LoVo (cell line): ENCODE measurements around the gene CRNKL1.
A peak's percentile ranks its signal among the peaks of the same experiment; 100 is the strongest.

ENCODE experiments used
- DNase-seq: peaks from one replicate; pipeline ENCODE4 v3.0.0-alpha.2; 2016; ENCODE audit warnings: low spot score

The CRNKL1 gene

DNA sequence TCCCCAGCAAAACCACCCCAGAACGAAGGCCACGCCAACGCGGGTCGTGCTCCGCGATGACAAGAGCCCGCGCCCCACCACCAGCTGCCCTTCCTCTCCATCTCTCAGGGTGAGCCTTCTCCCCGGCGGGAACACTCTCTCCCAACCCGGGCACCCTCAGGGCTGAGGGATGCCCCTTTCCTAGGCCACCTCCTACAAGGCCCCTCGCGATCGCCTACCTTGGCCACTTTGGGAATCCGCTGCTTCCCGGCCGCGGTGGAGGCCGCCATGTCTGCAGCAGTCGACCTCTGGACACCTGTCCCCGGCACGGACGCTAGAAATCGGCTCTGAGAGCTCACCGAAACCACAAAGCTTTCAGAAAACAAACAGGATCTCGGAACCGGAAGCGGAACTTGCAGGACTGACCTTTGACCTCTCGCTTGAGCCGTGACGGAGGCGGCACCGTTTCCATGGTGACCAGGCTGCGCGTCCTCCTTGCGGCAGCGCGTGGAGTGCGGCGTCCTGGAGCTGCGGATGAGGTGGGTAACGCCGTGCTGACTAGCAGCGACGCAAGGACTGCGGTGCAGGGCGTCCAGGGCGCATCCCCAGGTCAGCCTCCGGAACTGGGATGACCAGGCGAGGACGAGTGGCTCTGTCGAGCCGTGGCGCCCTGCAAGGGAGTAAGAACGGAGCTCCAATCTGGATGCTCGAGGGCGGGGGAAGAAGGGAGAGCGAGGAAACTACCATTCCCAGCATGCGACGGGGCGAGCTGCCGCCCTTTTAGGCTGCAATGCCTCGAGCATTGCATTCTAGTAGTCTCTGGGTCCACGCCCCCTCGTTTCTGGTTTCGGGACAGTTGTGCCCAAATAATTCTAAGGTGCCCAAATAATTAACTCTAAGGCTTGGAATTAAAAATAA lies at the start of gene CRNKL1, which contains the start of gene CFAP61:
Gene CRNKL1, minus strand, starts transcription at position 393 of the 897 bp plus-strand sequence. Its CDS starts 124 bp downstream, at position 269.
Gene CFAP61, plus strand, starts transcription at position 459 of the 897 bp plus-strand sequence. CDS start 4,122 bp downstream, outside the sequence.
- DNase-seq: peak; percentile 97

DNA sequence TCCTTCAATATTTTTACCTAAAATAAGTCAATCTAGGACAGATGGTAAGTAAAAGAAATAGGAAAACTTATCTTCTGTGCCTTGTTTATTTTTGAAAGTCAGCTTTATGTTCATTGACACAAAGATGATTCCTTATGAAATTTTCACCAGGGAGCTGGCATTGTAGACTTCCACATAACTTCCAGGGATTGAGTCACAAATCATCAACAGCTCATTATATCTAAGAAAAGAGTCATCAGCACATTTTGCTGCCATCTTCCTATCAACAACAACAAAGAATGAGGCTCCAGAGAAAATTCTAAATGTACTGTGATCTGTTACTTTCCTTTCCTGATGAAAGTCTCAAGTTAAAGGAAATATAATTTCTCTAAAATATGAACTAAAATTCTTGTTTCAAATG lies 48.6 kb upstream of the CRNKL1 start:
- DNase-seq: no peak

DNA sequence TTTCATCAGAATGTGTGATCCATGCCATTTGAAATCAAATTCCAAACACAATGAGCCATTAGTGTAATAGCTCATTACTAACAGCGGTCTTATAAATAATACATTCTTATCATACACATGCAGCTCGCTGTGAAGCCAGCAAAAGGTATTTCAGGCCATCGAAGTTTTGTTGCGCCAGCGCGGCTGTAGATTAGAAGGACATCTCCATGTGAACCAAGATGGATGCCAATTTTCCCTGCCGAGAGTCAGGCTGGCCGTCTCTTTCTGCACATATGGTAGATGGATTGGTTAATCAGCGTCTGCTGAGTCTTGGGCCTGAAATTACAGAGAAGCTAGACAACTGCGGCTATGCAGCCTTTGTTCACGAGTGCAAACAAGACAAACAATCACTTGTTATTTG lies 44.2 kb upstream of the CRNKL1 start:
- DNase-seq: no peak

DNA sequence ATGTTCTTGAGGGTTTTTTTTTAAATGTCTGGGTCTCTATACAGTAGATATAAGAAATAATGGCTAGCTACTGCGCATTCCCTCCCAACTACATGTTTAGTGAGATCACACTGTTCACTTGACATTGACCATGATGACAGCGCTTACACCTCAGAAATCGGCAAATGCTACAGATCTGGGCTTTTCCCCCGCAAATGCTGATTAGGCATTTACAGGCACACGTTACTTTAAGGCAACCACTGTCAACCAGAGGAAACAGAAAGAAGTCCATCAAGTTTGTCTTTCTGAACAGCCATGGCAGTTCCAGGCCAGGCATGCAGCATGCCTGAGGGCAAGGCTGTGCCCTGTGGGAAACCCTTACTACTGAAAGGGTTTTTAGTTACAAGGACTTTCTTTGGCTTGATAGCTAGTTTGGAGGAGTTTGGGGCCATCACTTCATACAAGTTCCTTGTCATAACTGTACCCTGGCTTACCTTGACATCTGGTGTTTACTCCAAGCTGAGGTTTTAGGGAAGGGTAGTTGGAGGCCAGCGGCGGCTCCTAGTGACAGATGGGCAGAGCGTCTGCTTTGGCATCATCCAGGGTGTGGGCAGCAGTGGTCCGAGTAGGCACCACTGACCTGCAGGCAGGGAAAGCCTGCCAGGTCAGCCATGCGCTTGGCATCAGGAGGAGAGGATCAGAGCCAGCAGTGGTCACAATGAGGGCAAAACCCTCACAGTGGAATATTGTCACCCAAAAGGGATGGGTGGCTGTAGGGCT lies 43.0 kb upstream of the CRNKL1 start:
- DNase-seq: no peak

DNA sequence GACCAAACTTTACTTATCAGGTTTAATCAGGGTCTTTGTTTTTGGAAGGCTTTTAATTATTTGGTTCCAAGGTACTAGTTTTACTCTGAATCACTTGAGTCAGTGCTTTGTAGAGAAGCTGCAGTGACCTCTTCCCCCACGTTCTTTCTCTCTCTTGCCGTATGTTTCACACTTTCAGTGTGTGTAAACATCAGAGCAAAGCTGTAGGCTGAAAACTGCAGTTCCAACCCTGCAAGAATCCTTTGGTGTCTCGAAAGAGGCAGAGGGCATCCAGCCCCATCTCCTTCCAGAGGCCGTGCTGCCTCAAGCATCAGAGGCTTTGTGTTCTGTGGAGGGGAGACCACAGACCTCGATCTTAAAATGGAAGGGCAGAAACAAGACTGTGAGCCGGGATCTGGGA lies 42.1 kb upstream of the CRNKL1 start:
- no peak for DNase-seq

DNA sequence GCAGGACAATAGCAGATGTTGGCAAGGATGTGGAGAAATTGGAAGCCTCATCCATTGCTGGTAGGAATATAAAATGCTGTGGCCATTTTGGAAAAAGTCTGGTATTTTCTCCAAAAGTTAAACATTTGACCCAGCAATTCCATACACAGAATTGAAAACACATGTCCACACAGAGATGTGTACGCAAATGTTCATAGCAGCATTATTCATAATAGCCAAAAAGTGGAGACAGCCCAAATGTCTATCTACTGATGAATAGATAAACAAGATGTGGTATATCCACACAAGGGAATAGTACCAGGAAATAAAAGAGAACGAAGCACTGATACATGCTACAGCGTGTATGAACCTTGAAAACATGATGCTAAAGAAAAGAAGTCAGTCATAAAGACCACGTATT lies 40.6 kb upstream of the CRNKL1 start:
- DNase-seq: no peak

DNA sequence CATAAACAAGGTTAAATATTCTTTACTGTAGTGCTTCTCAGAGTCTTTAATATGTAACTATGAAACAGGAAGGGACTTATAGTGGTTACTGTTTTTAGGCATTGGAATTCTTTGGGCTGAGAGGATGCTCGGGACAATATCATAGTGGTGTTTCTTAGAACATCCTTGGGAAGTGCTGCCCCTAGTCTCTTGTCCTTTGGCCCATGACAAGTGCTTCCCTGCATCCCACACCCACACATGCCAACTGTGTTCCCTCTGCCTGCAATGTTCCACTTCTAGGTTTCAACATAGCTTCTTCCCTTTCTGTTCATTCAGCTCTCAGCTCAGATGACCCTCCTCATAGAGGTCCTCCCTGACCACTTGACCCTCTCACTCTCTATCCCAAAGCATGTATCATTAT lies 37.7 kb upstream of the CRNKL1 start:
- DNase-seq: no peak

DNA sequence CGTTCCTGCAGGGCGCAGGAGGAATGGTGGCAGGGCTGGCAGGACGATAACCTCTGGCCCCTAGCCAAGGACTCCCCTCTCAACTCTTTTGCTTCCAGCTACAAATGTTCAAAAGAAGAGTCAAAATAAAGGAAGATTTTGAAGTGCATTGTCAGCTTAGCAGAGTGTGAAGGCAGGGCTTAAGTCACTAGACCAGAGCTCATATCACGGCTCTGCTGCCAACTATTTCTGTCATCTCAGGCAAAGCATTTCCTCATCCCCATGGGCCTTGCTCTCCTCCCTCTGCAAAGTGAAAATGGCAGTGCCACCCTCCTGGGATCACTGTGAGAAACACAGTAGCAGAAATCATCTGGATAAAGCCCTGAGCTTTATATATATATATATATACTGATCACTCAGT lies 36.8 kb upstream of the CRNKL1 start:
- no peak for DNase-seq

DNA sequence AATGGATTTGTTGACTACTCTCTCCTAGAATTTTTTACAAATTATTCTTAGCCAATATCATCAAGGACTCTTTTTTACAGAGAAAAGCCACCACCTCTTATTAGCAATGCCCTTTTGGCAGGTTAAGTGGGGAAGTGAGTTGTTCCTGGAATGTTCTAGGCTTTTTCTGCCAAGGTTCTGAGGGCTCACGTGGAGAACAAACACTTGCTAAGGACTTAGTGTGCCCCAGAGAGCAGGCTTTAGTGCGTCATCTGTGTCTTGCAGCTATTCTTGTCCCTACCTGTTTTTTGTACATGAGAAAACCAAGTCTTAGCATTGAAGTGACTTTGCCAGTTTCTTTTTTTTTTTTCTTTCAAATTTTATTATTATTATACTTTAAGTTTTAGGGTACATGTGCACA lies 33.5 kb upstream of the CRNKL1 start:
- DNase-seq: no peak

DNA sequence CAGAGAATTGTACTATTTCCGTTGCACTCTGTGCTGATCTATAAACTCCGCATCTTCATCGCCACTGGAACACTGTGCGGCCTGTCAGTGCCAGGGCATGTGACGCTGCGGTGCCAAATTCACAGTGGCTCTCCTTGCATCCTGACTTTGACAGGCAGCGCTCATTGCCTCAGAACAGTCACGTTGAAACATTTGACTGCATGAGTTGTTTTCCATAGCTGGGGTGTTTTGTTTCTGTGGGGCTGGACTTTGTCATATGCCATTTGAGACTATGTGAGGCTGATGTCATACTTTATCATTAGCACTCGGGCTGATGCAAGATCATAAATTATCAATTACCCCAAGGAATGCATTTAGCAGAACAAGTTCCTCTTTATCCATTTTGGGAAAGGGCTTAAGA lies 32.8 kb upstream of the CRNKL1 start:
- no peak for DNase-seq

DNA sequence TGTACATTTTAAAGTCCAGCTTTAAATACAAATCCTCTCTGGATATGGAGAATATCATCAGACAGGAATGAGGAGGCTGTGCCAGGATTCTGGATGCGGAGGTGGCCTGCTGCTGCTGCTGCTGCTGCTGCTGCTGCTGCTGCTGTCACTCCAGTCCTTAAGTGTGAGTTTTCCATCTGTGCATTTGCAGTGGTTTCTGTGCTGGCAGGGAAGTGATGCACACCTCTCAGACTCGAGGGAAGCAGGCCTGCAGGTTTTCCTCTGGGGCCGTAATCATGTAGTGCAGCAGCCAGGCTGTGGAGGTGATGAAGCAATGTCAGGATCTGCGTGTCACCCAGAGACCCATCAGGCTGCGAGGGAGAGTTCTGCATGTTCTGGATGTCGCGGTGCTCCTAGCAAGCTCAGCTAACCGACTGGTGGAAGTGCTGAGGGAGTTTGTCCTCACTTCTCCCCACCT lies 32.1 kb upstream of the CRNKL1 start:
- DNase-seq: no peak

DNA sequence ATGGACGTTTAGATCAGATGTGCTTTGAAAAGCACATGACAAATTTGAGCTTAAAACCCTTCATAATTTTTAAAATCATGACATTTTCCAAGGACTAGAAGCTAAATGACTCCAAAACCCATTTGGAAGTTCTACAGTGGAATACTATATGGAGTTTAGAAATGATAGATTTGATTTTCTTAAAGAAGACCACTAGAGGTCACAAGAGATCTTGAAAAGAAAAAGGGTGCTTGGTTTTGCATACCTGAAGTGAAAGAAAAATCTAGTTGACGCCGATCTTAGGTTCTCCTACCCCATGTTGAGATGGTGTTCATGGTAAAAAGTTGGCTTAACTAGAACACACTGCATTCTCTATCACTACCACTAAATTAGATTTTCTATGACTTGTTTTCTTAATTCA lies 31.5 kb upstream of the CRNKL1 start:
- peak; percentile 64 for DNase-seq

DNA sequence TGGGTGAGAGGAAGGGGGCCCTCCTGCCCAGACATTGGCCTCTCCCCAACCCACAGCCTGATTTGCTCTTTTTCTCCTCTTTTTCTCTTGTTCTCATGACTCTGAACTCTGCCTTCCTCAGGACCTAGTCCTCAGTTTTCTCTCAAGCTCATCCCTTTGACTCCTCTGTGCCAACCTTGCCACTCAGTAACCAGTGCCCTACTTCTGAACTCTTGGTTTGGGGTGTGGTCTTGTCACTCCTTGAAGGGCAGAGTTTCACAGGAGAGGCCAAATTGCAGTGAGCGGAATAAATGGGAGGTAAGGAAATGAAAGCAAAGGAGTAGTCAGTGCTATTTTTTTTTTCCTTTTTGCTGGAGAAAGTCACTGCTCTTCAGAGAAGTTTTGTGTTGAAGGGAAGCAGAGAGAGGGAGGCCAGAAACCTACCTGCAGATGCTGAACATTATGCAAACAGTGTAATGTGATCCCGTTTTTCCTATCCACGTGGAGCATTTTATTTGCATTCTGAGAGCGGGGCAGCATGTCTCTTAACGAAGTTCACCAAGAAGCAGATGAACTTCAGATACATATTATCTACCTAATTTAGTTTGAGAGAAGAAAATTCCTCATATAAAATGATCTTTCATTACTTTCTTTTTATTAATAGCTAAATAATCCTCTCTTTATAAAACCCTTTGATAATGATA lies 27.0 kb upstream of the CRNKL1 start:
- DNase-seq: no peak

DNA sequence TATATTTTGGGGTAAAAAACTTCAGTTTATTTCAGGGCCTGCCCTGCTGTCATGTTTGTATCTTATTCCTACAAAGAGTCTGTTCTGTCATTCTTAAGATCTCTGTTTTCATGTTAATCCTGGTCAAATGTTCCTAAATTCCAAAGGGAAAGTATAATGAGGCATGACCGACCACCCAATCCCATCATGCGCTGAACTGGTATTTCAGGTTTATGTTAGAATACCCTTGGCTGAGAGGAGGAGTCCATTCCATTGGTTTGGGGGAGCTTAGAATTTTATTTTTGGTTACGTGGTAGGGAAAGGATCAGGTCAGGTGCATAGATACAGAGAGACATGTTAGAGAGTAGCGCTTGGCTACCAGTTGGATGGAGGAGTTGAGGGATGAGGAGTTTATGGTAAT lies 25.8 kb upstream of the CRNKL1 start:
- no peak for DNase-seq

DNA sequence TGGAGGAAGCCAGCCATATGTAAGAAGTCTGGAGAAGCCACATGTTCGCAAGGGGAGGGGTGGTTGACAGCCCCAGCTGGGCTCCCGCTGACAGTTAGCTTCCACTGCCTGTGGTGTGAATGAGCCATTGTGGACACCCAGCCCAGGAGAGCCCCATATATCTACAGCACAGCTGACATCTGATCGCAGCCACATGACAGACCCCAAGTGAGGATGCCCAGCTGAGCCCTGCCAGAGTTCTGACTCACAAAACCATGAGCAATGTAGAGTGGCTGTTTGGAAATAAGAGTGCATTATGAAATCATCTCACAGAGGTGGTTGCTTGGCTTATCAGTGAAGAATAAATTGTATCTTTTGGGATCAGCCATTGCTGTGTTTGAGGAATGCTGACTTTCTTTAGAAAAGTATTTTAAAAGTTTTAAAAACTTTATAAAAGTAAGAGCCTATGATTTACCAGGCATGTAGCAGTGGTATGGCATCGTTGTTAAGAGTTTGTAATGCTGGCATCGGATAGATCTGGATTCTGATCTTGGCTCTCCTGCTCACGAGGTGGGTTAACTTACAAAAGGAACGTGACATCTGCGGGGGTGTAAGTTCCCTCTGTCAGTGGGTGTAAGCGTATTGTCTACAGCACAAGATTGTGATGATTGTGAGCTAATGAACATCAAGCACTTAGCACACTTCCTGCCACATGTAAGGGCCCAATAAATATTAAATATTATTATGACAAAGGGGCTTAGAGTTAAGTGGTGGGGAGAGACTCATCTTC lies 24.2 kb upstream of the CRNKL1 start:
- no peak for DNase-seq

DNA sequence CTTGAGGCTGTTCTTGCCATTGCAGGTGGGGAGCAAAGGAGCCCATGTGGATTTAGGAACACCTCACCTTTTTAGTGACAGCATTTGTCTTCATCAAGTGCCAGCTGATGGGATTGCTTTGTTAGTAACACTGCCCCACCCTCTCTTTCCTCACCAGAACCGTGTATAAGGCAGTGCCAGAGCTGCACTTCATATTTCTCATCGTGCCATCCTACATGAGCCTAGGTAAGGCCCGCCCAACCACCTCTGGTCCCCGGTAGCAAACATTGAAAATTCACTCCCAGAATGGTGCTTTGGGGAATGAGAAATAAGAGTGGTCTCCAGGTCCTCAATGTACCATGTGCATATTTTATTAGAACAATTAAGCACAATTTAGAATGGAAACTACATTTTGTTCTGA lies 22.8 kb upstream of the CRNKL1 start:
- DNase-seq: no peak

DNA sequence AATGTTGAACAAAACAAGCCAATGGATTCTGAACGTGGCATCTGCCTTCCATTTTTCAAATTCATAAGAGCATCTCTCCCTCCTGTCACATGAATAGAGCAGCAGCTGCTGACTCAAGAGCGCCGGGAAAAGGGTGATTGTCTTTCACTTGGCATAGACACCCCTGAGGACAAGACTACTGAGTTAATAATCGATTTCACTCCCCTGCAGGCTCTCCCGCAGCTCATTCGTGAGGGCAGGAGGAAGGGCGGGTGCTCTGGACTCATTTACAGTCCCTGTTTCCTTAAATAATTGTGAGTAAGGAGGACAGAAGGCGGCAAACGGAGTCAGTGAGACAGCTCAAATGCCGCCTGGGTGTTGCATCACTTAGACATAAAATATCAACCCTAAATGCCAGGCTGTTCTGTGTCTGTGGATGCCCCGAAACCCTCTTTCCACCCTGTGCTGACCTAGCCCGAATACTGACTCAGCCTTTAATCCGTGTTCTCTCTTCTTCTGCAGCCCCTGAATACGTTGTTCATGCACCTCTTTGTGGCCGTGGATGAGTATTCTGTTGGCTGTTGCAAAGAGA lies 21.6 kb upstream of the CRNKL1 start:
- no peak for DNase-seq

DNA sequence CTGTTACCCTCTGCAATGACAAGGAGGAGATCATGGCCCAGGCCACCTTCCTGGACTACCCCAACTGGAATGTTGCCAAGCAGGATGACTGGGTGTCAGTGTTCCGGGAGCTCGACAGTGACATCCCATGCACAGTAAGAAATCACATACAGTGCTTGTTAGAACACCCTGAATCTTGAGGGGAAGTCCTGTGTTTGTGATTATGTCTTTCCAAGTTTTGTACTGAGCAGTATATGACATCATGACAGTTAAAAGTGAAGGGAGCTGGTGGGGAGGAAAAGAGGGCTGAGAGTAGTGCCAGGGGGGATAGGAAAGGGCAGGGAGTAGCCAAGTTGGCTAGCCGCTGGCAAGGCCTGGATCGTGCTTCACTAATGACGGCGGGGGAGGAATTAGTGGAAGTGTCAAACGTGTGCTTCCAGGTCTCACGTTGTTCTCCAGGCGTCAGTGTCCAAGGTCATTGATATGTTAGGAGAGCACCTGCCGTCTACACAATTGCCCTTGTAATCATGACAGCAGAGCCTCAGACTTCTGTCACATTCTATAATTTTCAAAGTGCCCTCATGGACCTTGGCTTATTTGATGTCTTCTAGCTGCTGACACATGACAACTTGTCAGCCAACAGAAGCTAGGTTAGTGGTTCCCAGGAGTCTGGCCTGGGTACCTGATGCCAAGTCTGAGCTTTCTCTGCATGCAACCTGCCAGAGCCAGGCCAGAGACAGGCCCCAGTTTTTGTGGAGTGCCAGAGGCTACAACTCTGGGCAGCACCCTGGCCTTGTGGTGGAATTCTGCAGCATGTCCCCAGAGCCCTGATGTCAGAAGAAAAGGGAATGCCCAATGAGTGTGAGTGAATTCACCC lies 18.8 kb upstream of the CRNKL1 start:
- no peak for DNase-seq

DNA sequence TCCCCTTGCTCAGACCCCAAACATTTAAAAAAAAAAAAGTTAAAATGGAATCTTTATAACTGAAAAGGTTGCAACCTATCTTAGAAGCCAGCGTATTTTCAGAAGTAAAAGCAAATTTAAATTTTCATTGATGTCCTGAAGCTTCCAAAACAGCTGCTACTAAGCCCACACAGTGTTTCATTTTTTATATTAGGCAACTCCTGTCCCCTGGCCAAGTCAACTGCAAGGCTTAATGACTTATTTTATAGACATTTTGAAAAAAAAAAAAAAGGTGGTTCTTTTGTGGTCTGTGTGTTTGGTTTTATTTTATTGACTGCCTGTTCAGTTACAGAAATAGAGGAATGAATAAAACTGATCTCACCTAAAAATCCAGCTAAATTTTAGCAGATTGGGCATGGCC lies 13.1 kb upstream of the CRNKL1 start:
- DNase-seq: no peak

DNA sequence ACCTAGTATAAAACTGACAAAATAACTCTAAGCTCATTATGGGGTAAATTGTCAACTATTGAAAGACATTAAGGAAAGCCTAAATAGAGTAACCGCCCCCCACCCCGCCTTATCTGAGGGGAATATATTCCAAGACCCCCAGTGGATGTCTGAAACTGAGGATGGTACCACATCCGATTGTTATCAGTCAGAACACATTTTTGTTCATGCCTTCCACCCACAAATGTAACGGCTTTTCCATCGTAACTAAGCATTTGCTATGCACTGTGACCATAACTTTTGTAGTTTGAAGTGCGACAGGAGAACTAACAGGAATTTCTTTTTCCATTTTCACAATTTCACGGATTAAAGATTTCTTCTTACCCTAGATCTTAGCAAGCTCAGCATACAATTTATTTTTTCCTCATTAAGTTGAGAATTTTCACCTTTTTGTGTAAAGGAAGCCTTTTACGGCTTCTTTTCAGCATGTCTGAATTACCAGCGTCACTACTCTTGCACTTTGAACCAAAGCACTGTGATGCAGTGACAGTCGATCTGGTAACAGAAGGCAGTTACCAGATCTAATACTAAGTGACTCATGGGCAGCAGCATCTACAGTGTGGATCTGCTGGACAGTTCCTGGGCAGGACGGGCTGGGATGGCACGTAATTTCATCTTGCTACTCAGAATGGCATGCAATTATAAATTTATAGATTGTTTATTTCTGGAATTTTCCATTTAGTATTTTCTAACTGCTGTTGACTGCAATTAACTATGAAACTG lies 11.9 kb upstream of the CRNKL1 start:
- no peak for DNase-seq
